Stomach smooth muscle (tissue), 2 donors: ENCODE results near the gene C16orf82.

ENCODE experiments used
- H3K27ac ChIP-seq: one replicate; pipeline ENCODE4 v1.7.0; 2013; ENCODE audit warnings: mild to moderate bottlenecking, low read length, inconsistent platforms
- H3K27me3 ChIP-seq, 2 donors: one replicate each; pipeline ENCODE4 v1.7.0; 2013; ENCODE audit warnings: low read length in 2 of 2; ENCODE audit not compliant: insufficient read depth in 2 of 2, control insufficient read depth in 1 of 2
- H3K36me3 ChIP-seq, 2 donors: one replicate each; pipeline ENCODE4 v1.7.0; 2013; ENCODE audit warnings: low read length in 2 of 2; ENCODE audit not compliant: control insufficient read depth in 2 of 2, insufficient read depth in 2 of 2
- H3K4me1 ChIP-seq: one replicate; pipeline ENCODE4 v1.7.0; 2013; ENCODE audit warnings: low read length; ENCODE audit not compliant: control insufficient read depth, insufficient read depth
- H3K4me3 ChIP-seq, 2 donors: one replicate each; pipeline ENCODE4 v1.7.0; 2013; ENCODE audit warnings: low read length in 2 of 2
- H3K9ac ChIP-seq, 2 donors: one replicate each; pipeline ENCODE4 v1.7.0; 2013; ENCODE audit warnings: low read length in 2 of 2, mild to moderate bottlenecking in 1 of 2
- H3K9me3 ChIP-seq, 2 donors: one replicate each; pipeline ENCODE4 v1.7.0; 2013; ENCODE audit warnings: low read length in 2 of 2; ENCODE audit not compliant: control insufficient read depth in 2 of 2
- donor health status: healthy.
- donor health status: Pancreatic carcinoma.

Gene C16orf82

DNA sequence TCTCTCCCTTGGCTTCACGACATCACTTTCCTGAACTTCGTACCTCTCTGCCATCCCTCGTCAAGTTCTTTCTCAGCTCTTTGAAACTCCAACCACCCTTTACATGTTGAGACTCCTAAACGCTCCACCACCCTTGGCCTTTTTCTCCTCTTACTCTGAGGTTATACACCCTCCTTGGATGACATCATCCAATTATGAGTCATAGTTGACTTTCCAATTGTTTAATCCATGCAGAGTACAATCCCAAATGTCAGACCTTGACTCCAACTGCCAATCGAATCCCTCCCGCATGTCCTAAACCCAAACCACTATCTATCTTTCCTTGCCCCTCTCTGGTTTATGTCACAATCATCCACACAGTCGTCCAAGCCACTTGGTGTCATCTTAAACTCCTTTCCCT, 18.4 kb upstream of the C16orf82 start:
- Histone ChIP-seq H3K27me3 (peaks cover 0 to 2% of the 10 kb centered on the region in 2 donors), H3K9me3 (peaks cover 8 to 15% of the 10 kb centered on the region in 2 donors), H3K9ac (no peak overlapping the region), H3K4me3 (no peak overlapping the region), H3K4me1 (no peaks in the 10 kb centered on the region), H3K36me3 (no peaks in the 10 kb centered on the region), H3K27ac (no peak overlapping the region)

DNA sequence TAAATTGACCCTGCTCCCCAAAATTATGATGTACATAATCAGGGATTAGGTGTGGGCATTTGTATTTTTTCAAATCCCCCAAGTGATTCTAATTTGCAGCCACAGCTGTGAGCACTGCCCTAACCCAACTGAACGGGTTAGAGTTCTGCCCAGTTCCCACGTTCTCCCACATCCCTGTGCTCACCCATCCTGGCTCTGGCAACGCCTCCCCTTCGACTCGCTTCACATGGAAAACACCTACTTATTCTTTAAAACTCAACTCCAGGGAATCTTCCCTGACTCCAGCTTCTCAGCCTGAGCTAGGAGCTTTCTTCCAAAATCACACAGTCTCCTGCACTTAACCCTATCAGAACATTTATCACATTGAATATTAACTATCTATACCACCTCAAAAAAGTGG, 17.6 kb upstream of the C16orf82 start:
- no peak overlapping the region for H3K27ac ChIP-seq

DNA sequence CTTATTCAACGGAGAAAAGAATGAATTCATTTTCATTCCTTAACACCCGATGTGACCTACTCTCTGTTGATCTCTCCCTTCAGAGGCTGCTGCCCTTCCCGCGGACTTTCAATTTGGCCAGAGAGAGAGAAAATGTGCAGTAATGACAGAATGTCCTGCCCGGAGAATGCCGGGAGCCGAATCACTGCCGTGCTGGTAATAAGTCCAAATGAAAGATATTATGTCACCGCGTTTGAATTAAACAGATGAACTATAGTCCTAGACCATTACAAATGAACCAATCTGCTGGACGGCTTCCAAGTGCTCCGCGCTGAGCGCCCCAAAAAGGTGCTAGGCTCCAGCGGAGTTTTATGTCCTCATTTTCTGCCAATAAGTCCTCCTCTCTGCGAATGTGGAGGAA, 14.7 kb upstream of the C16orf82 start:
- peaks cover 0 to 3% of the 10 kb centered on the region in 2 donors for H3K9me3 ChIP-seq
- no peak overlapping the region for H3K9ac ChIP-seq
- no peaks in the 10 kb centered on the region for H3K27me3 ChIP-seq
- no peak overlapping the region for H3K27ac ChIP-seq
- H3K4me1 ChIP-seq, result no peaks in the 10 kb centered on the region
- no peak overlapping the region for H3K4me3 ChIP-seq
- H3K36me3 ChIP-seq, result no peaks in the 10 kb centered on the region

More for the DNA sequence above, 17.6 kb upstream of the C16orf82 start:
- H3K4me1 ChIP-seq, result no peaks in the 10 kb centered on the region
- H3K36me3 ChIP-seq, result no peaks in the 10 kb centered on the region
- peaks cover 0 to 2% of the 10 kb centered on the region in 2 donors for H3K27me3 ChIP-seq
- H3K4me3 ChIP-seq, result no peak overlapping the region
- no peak overlapping the region for H3K9ac ChIP-seq
- peaks cover 6 to 11% of the 10 kb centered on the region in 2 donors for H3K9me3 ChIP-seq

DNA sequence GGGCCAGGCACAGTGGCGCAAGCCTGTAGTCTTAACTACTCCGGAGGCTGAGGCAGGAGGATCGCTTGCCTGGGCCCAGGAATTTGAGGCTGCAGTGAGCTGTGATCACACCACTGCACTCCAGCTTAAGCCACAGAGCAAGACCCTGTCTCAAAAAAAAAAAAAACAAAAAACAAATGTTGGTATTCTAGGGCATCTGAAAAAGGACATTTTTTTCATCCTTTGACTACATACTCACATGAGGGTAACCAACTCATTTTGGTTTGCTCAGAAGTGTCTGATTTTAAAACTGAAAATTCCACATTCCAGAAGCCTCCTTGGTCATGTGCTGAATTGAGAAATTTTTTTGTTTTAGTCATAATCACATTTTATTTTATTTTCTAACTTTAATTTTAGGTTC, 12.7 kb upstream of the C16orf82 start:
- Histone ChIP-seq H3K9me3 (peaks cover 0 to 3% of the 10 kb centered on the region in 2 donors), H3K9ac (no peak overlapping the region), H3K4me1 (no peaks in the 10 kb centered on the region), H3K4me3 (no peak overlapping the region), H3K27me3 (no peaks in the 10 kb centered on the region), H3K27ac (no peak overlapping the region), H3K36me3 (no peaks in the 10 kb centered on the region)

DNA sequence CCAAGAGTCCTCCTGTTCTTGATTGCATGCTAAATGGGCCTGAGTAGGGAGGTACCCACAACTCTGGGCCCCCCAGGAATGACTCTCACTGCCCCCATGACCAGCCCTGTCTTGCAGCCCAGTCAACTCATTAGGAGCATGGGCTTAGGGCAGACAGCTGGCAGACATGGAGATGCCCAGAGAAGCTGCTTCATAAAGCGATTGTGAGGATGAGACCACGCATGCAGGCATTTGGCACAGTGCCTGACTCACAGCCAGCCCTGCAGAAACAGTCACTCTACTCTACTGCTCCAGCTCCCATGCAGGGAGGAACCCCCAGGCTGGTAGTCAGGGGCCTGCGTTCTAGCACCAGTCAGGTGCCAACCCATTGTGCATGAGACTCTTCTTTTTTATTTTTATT, 8.4 kb upstream of the C16orf82 start:
- no peak overlapping the region for H3K9ac ChIP-seq
- peaks cover 0 to 5% of the 10 kb centered on the region in 2 donors for H3K27me3 ChIP-seq
- peaks cover 0 to under 1% of the 10 kb centered on the region in 2 donors for H3K9me3 ChIP-seq
- H3K36me3 ChIP-seq, result no peaks in the 10 kb centered on the region
- H3K4me1 ChIP-seq, result no peaks in the 10 kb centered on the region
- no peak overlapping the region for H3K27ac ChIP-seq
- no peak overlapping the region for H3K4me3 ChIP-seq

DNA sequence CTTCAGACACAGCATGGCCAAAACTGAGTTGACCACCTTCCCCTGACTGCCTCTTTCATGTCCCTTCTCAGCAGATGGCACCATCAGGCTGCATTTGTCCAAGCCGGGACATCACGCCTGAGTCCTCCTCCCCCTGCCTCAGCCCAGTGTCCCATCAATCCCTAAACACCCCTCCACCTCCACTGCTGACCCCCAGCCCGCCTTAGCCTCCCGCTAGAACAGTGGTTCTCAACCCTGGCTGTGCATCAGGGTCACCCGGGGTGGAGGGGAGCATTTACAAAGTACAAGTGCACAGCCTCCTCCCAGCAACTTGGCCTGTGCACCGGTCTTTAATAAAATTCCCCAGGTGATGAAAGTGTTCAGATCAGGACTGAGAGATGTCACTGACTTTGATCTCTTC, 4.0 kb downstream of the C16orf82 start:
- Histone ChIP-seq H3K4me1 (no peaks in the 10 kb centered on the region), H3K9me3 (peaks cover 0 to 5% of the 10 kb centered on the region in 2 donors), H3K9ac (no peak overlapping the region), H3K27me3 (peaks cover 0 to 3% of the 10 kb centered on the region in 2 donors), H3K4me3 (no peak overlapping the region), H3K27ac (no peak overlapping the region), H3K36me3 (no peaks in the 10 kb centered on the region)

DNA sequence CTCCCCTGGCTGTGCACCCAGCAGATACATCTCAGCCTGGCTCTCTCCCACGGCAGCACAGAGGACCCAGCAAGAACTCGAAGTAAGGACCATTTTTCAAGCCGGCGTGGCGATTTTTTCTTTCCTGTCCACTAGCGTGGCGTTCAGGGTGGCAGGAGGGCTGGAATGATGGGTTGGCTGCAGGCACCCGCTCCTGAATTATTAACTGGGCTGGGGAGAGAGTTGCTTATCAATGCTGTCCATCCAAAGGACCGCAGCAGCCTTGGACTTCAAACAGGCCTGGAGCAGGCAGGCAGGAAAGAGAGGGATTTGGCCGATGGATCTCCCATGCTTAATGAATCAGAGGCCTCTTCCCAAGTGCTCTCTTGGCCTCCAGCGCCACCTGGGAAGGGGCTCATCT, 7.0 kb downstream of the C16orf82 start:
- Histone ChIP-seq H3K9me3 (peaks cover 0 to 11% of the 10 kb centered on the region in 2 donors), H3K27me3 (peaks cover 0 to 2% of the 10 kb centered on the region in 2 donors), H3K9ac (no peak overlapping the region), H3K4me1 (no peaks in the 10 kb centered on the region), H3K4me3 (no peak overlapping the region), H3K36me3 (no peaks in the 10 kb centered on the region), H3K27ac (no peak overlapping the region)

DNA sequence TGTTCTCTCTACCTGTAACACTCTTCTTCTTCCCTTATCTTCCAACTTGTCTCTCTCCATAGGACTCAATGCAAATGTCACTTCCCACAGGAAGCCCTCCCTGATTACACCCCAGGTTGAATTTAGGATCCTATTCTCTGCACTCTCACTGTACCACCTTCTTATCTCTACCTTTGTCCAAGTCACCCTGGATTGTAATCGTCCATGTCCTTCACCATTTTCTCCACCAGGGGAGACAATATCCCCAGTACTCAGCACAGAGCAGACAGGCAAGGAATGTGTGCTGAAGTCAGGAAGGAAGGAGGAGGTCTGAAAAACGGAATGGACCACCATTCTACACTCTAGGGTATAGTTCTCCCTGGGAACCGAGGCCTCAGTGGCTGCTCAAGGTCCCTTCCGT, 14.2 kb downstream of the C16orf82 start:
- no peaks in the 10 kb centered on the region for H3K36me3 ChIP-seq
- no peak overlapping the region for H3K4me3 ChIP-seq
- no peak overlapping the region for H3K9ac ChIP-seq
- H3K4me1 ChIP-seq, result no peaks in the 10 kb centered on the region
- H3K9me3 ChIP-seq, result peaks cover 0 to 5% of the 10 kb centered on the region in 2 donors
- H3K27ac ChIP-seq, result no peak overlapping the region
- H3K27me3 ChIP-seq, result peaks cover 9 to 19% of the 10 kb centered on the region in 2 donors

DNA sequence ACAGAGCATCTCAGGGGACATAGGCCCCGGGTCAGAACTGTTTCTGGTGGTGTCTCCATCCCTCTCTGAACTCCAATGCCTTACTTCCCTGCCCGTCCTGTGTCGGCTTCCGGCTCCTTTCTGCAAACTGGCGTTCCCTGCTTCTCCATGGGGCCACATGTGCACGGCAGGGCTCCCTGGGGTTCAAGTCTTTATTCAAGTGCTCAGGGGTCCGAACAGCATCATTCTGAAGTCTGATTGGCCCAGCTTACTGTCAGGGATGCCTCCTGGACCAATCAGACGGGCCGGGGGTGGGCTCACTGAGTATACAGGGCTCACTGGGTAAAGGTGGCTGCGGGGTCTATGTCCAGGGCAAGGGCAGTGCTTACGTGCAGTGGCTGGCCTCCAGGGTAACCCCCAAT, 17.1 kb downstream of the C16orf82 start:
- Histone ChIP-seq H3K27me3 (peaks cover 9 to 21% of the 10 kb centered on the region in 2 donors), H3K4me3 (no peak overlapping the region)

DNA sequence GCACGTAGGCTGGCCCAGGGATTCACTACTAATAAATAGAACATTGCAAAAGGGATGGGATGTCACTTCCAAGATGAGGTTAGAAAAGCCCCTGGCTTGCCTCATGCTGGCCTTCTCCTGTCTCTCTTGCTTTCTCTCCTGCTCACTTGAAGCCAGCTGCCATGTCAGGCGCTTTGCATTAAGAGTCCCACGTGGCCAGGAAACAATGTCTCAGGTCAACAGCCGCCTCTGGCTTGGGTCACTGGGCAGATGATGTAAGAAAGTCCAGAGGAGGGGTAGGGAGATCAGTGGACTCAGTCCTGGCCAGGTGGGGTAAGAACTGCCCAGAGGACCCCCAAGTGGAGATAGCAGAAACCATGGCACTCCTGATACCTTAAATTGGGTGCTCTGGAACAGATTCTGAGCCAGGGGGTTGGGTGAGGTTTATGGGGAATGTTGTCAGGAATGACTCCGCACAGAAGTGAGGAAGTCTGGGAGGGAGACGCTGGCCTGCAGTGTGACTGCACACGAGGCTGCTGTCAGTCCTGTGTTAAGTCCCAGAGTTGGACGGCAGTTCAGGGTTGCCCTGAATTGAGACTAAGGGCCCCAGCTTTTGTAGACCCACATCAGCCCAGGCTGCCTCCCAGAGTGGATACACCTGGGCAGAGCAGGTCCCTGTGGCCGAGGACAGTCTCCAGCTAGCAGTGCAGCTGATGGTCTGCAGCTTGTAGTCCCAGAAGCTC, 17.7 kb downstream of the C16orf82 start:
- H3K27ac ChIP-seq, result no peak overlapping the region
- no peak overlapping the region for H3K9ac ChIP-seq
- no peaks in the 10 kb centered on the region for H3K9me3 ChIP-seq
- no peak overlapping the region for H3K4me3 ChIP-seq
- no peaks in the 10 kb centered on the region for H3K4me1 ChIP-seq
- H3K36me3 ChIP-seq, result no peaks in the 10 kb centered on the region
- H3K27me3 ChIP-seq, result peaks cover 9 to 18% of the 10 kb centered on the region in 2 donors

More for the DNA sequence above, 17.1 kb downstream of the C16orf82 start:
- no peak overlapping the region for H3K27ac ChIP-seq
- H3K4me1 ChIP-seq, result no peaks in the 10 kb centered on the region
- H3K36me3 ChIP-seq, result no peaks in the 10 kb centered on the region
- H3K9me3 ChIP-seq, result no peaks in the 10 kb centered on the region
- H3K9ac ChIP-seq, result no peak overlapping the region

DNA sequence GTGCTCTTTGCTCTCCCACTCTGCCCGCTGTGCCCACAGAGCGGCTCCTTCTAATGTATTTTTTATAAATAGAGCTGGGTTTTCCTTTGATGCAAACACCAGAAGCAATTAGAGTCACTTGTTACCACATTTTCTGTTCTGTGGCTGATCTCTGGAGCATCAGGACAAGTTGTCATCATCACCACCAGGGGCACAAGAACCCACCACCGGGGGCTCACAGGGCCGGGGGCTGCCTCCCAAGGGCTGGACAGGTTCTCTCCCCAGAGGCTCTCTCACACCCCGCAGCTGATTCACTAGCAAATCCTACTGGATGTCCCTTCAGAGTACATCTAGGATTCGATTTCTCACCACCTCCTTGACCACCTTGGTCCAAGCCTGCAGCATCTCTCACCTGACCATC, 18.5 kb downstream of the C16orf82 start:
- Histone ChIP-seq H3K27me3 (peaks cover 9 to 18% of the 10 kb centered on the region in 2 donors), H3K9me3 (no peaks in the 10 kb centered on the region), H3K27ac (no peak overlapping the region), H3K4me3 (no peak overlapping the region), H3K9ac (no peak overlapping the region), H3K36me3 (no peaks in the 10 kb centered on the region), H3K4me1 (no peaks in the 10 kb centered on the region)
